Suprapubic skin (tissue), 4 donors: ENCODE measurements around the gene CACNA2D4.

Experiments
- EP300 ChIP-seq: sonication (generic); formaldehyde crosslinking; IDR thresholded peaks from one replicate; pipeline ENCODE4 v1.6.1; 2017; ENCODE audit warnings: antibody characterized with exemption
- POLR2A ChIP-seq, 2 donors: fragments of 450-650 bp; IDR thresholded peaks; one replicate each; pipeline ENCODE4 v1.6.1; 2017; ENCODE audit warnings: antibody characterized with exemption in 2 of 2, mild to moderate bottlenecking in 2 of 2, moderate library complexity in 2 of 2
- POLR2AphosphoS5 ChIP-seq, 3 donors: sonication (generic); formaldehyde crosslinking; IDR thresholded peaks; one replicate each; pipeline ENCODE4 v1.6.1; 2017; ENCODE audit warnings: antibody characterized with exemption in 3 of 3
- TF ChIP-seq, protein P1 (sequence below), 2 donors: fragments of 200-600 bp in 1 of 2; fragments of 450-650 bp in 1 of 2; sonication (generic) in 1 of 2; IDR thresholded peaks; one replicate each; pipeline ENCODE4 v1.5.1; 2016 to 2019; ENCODE audit warnings: antibody characterized with exemption in 2 of 2, mild to moderate bottlenecking in 1 of 2, moderate library complexity in 1 of 2

DNA sequence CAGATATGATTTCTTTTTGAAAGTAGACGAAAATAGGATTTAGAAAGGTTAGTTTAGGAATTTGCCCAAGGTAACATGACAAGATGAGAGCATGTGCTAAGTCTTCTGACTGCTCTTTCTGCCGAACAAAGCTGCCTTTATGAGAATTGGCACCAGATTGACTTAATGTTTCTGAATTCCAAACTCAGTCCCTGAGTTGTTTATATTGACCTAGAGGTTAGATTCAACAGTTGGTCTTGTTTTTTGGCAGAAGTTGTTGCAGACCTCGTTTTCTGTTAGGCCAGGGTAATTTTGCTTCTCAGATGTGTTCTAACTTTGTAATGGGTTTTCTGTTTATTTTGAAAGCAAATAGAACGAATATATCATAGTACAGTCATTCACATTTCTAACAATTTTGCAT lies 159.6 kb downstream of the CACNA2D4 start:
- TF ChIP-seq, protein P1, sequence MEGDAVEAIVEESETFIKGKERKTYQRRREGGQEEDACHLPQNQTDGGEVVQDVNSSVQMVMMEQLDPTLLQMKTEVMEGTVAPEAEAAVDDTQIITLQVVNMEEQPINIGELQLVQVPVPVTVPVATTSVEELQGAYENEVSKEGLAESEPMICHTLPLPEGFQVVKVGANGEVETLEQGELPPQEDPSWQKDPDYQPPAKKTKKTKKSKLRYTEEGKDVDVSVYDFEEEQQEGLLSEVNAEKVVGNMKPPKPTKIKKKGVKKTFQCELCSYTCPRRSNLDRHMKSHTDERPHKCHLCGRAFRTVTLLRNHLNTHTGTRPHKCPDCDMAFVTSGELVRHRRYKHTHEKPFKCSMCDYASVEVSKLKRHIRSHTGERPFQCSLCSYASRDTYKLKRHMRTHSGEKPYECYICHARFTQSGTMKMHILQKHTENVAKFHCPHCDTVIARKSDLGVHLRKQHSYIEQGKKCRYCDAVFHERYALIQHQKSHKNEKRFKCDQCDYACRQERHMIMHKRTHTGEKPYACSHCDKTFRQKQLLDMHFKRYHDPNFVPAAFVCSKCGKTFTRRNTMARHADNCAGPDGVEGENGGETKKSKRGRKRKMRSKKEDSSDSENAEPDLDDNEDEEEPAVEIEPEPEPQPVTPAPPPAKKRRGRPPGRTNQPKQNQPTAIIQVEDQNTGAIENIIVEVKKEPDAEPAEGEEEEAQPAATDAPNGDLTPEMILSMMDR (IDR thresholded peaks at IDR 0.05): no peak
- no peak for TF ChIP-seq POLR2A (IDR thresholded peaks at IDR 0.05)
- TF ChIP-seq EP300: no peak
- TF ChIP-seq POLR2AphosphoS5 (IDR thresholded peaks at IDR 0.05): no peak
